ENCODE results near the gene CHAF1B. TPM values are rescaled to one million over a fixed set of nuclear protein-coding genes. Genes with fewer than 3 reads are reported as not detected.

CHAF1B gene
- total RNA-seq, 2 experiments from 2014 or later, result 9.9 to 24.0 TPM

DNA sequence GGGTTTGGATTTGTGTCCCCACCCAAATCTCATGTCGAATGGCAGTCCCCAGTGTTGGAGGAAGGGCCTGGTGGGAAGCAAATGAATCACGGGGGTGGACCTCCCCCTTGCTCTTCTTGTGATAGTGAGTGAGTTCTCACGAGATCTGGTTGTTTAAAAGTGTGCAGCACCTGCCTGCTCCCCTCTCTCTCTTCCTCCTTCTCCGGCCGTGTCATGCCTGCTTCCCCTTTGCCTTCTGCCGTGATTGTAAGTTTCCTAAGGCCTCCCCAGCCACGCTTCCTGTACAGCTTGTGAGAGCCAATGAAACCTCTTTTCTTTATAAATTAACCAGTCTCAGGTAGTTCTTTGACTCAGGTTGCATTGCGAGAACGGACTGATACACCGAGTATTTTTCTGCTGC, 78.8 kb downstream of the CHAF1B start:
- Histone ChIP-seq H3K36me3 (ENCODE audit: insufficient read depth, low read length) (no peaks in the 10 kb centered on the region), H3K79me2 (ENCODE audit: insufficient read depth, low read depth, low read length) (no peaks in the 10 kb centered on the region), H2AFZ (ENCODE audit: low read length) (no peak overlapping the region), H4K20me1 (ENCODE audit: insufficient read depth, low read length) (no peaks in the 10 kb centered on the region), H3K9me2 (ENCODE audit: insufficient read depth, low read length) (no peaks in the 10 kb centered on the region), H3K9me3 (ENCODE audit: low read length) (no peaks in the 10 kb centered on the region), H3K4me2 (ENCODE audit: low read length) (no peak overlapping the region), H3K27ac (ENCODE audit: low read depth, low read length, poor library complexity, severe bottlenecking) (no peak overlapping the region), H3K4me3 (ENCODE audit: low read depth, low read length, poor library complexity, severe bottlenecking) (no peak overlapping the region), H3K4me1 (ENCODE audit: insufficient read depth, low read length, poor library complexity, severe bottlenecking) (no peaks in the 10 kb centered on the region)
- DNase-seq (ENCODE audit: low spot score), result no peak
- TF ChIP-seq, protein P1, sequence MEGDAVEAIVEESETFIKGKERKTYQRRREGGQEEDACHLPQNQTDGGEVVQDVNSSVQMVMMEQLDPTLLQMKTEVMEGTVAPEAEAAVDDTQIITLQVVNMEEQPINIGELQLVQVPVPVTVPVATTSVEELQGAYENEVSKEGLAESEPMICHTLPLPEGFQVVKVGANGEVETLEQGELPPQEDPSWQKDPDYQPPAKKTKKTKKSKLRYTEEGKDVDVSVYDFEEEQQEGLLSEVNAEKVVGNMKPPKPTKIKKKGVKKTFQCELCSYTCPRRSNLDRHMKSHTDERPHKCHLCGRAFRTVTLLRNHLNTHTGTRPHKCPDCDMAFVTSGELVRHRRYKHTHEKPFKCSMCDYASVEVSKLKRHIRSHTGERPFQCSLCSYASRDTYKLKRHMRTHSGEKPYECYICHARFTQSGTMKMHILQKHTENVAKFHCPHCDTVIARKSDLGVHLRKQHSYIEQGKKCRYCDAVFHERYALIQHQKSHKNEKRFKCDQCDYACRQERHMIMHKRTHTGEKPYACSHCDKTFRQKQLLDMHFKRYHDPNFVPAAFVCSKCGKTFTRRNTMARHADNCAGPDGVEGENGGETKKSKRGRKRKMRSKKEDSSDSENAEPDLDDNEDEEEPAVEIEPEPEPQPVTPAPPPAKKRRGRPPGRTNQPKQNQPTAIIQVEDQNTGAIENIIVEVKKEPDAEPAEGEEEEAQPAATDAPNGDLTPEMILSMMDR (conservative IDR thresholded peaks at IDR 0.05; ENCODE audit: low read length), result no peak
- no peak for TF ChIP-seq EZH2phosphoT487 (IDR thresholded peaks at IDR 0.05; ENCODE audit: borderline replicate concordance, low read depth, low read length)
- intact Hi-C loops (cut with micrococcal nuclease; ENCODE audit: unreplicated experiment), result no loop called here
- ChIA-PET POLR2A (no interaction called here), CTCF (ENCODE audit: unreplicated experiment) (interaction anchor here (0.6 kb wide), 1 partner anchor 263 kb away, joined by 3 read pairs; no protein-coding TSS in a partner anchor)
- BruUV-seq (replicated peaks), result no TSS peak

DNA sequence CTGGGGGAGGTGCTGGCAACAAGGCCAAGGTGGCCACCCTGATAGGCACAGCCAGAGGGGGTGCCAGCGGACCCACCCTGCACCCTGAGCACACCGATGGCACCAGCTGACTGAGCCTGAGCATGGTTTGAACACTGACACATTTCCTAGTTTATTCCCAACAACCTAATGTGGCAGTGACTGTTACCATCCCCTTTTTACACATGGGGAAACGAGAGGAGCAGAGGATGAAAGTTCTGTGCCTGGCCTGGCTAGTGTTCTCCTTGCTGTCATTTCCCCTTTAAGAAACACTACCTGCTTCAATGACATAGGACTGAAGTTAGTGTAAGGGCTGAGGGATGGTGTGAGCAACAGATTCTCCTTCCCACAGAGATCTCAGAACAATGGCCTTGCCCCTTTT, 79.4 kb downstream of the CHAF1B start:
- Histone ChIP-seq H3K4me1 (ENCODE audit: insufficient read depth, low read length, poor library complexity, severe bottlenecking) (no peaks in the 10 kb centered on the region), H3K9me2 (ENCODE audit: insufficient read depth, low read length) (no peaks in the 10 kb centered on the region), H3K27ac (ENCODE audit: low read depth, low read length, poor library complexity, severe bottlenecking) (no peak overlapping the region), H3K4me3 (ENCODE audit: low read depth, low read length, poor library complexity, severe bottlenecking) (no peak overlapping the region), H3K79me2 (ENCODE audit: insufficient read depth, low read depth, low read length) (no peaks in the 10 kb centered on the region), H3K36me3 (ENCODE audit: insufficient read depth, low read length) (no peaks in the 10 kb centered on the region), H2AFZ (ENCODE audit: low read length) (no peak overlapping the region), H3K9me3 (ENCODE audit: low read length) (no peaks in the 10 kb centered on the region), H4K20me1 (ENCODE audit: insufficient read depth, low read length) (no peaks in the 10 kb centered on the region), H3K4me2 (ENCODE audit: low read length) (no peak overlapping the region)
- no peak for DNase-seq (ENCODE audit: low spot score)
- intact Hi-C loops (cut with micrococcal nuclease; ENCODE audit: unreplicated experiment), result no loop called here
- no TSS peak for BruUV-seq (replicated peaks)
- TF ChIP-seq EZH2phosphoT487 (IDR thresholded peaks at IDR 0.05; ENCODE audit: borderline replicate concordance, low read depth, low read length), result no peak
- TF ChIP-seq, protein P1 (conservative IDR thresholded peaks at IDR 0.05; ENCODE audit: low read length), result no peak
- CTCF ChIA-PET (ENCODE audit: unreplicated experiment), result interaction anchor here (0.6 kb wide), 1 partner anchor 264 kb away, joined by 3 read pairs; no protein-coding TSS in a partner anchor
- POLR2A ChIA-PET, result no interaction called here

DNA sequence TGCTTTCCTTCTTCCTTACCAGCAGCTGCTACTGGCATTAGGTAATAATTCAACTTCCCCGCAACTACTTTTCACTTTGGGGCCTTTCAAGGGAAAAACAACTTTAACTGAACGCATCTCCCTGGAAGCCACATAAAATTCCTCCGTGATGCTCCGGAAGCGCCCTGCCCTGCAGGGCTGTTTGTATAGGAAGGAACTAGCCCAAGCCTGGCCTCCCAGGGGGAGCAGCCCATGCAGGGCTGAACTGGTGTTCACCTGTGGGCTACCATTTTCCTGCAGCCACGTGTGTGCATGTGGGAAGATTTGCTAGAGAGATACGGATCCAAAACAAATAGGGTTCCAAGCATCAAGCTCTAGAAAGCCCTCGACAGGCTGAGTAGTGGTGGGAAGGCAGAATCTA, 80.3 kb downstream of the CHAF1B start:
- ChIA-PET CTCF (ENCODE audit: unreplicated experiment) (interaction anchor here (0.5 kb wide), 1 partner anchor 36 kb away, joined by 3 read pairs; no protein-coding TSS in a partner anchor), POLR2A (no interaction called here)
- Histone ChIP-seq H3K36me3 (ENCODE audit: insufficient read depth, low read length) (no peaks in the 10 kb centered on the region), H4K20me1 (ENCODE audit: insufficient read depth, low read length) (no peaks in the 10 kb centered on the region), H3K4me2 (ENCODE audit: low read length) (no peak overlapping the region), H3K79me2 (ENCODE audit: insufficient read depth, low read depth, low read length) (no peaks in the 10 kb centered on the region), H3K4me3 (ENCODE audit: low read depth, low read length, poor library complexity, severe bottlenecking) (no peak overlapping the region), H3K9me2 (ENCODE audit: insufficient read depth, low read length) (no peaks in the 10 kb centered on the region), H3K27ac (ENCODE audit: low read depth, low read length, poor library complexity, severe bottlenecking) (no peak overlapping the region), H3K4me1 (ENCODE audit: insufficient read depth, low read length, poor library complexity, severe bottlenecking) (no peaks in the 10 kb centered on the region), H2AFZ (ENCODE audit: low read length) (no peak overlapping the region), H3K9me3 (ENCODE audit: low read length) (no peaks in the 10 kb centered on the region)
- intact Hi-C loops (cut with micrococcal nuclease; ENCODE audit: unreplicated experiment), result no loop called here
- no peak for DNase-seq (ENCODE audit: low spot score)
- TF ChIP-seq, protein P1 (conservative IDR thresholded peaks at IDR 0.05; ENCODE audit: low read length), result no peak
- TF ChIP-seq EZH2phosphoT487 (IDR thresholded peaks at IDR 0.05; ENCODE audit: borderline replicate concordance, low read depth, low read length), result no peak
- no TSS peak for BruUV-seq (replicated peaks)
